OCI-LY1 (cell line): ENCODE measurements around the gene EBF4.
A peak's percentile ranks its signal among the peaks of the same experiment; 100 is the strongest.

ENCODE experiments used
- H2AFZ ChIP-seq: fragments of 200-600 bp; sonication (generic), shearing (Covaris generic); 2 replicates; pipeline ENCODE4 v1.6.0; 2014; ENCODE audit warnings: antibody characterized with exemption, mild to moderate bottlenecking, low read length
- H3F3A ChIP-seq: fragments of 200-600 bp; sonication (generic), shearing (Covaris generic); 2 replicates; pipeline ENCODE4 v1.6.0; 2014; ENCODE audit warnings: mild to moderate bottlenecking, antibody characterized with exemption, low read length, moderate library complexity; ENCODE audit not compliant: insufficient read depth
- H3K27ac ChIP-seq: fragments of 200-600 bp; sonication (generic); 2 replicates; pipeline ENCODE4 v1.5.1; 2014; ENCODE audit warnings: low read length, mixed run types, mild to moderate bottlenecking, low read depth; ENCODE audit not compliant: poor library complexity, severe bottlenecking
- H3K27me3 ChIP-seq: fragments of 200-600 bp; sonication (generic); 2 replicates; pipeline ENCODE4 v1.6.0; 2014; ENCODE audit warnings: antibody characterized with exemption, mild to moderate bottlenecking, low read length, moderate library complexity; ENCODE audit not compliant: insufficient read depth
- H3K36me3 ChIP-seq: fragments of 200-600 bp; sonication (generic); 2 replicates; pipeline ENCODE4 v1.6.1; 2014; ENCODE audit warnings: mild to moderate bottlenecking, antibody characterized with exemption, low read length, moderate library complexity, mixed read lengths; ENCODE audit not compliant: insufficient read depth
- H3K4me1 ChIP-seq: fragments of 200-600 bp; sonication (generic); 2 replicates; pipeline ENCODE4 v1.5.1; 2014; ENCODE audit warnings: mild to moderate bottlenecking, low read length, moderate library complexity; ENCODE audit not compliant: insufficient read depth, severe bottlenecking
- H3K4me2 ChIP-seq: fragments of 200-600 bp; sonication (generic), shearing (Covaris generic); 2 replicates; pipeline ENCODE4 v1.6.1; 2014; ENCODE audit warnings: low read length
- H3K4me3 ChIP-seq: fragments of 200-600 bp; sonication (generic); 2 replicates; pipeline ENCODE4 v1.5.1; 2014; ENCODE audit warnings: low read length, low read depth, mild to moderate bottlenecking, mixed read lengths; ENCODE audit not compliant: poor library complexity, severe bottlenecking
- H3K79me2 ChIP-seq: fragments of 200-600 bp; shearing (Covaris generic); 2 replicates; pipeline ENCODE4 v1.6.1; 2016; ENCODE audit warnings: mixed run types, low read length, mixed read lengths; ENCODE audit not compliant: insufficient read depth
- H3K9ac ChIP-seq: fragments of 200-600 bp; sonication (generic), shearing (Covaris generic); 2 replicates; pipeline ENCODE4 v1.6.1; 2014; ENCODE audit warnings: mild to moderate bottlenecking, low read length, mixed read lengths
- H3K9me2 ChIP-seq: fragments of 200-600 bp; sonication (generic), shearing (Covaris generic); 2 replicates; pipeline ENCODE4 v1.6.1; 2014; ENCODE audit warnings: low read depth, mild to moderate bottlenecking, low read length, mixed read lengths
- H3K9me3 ChIP-seq: fragments of 200-600 bp; shearing (Covaris generic); 2 replicates; pipeline ENCODE4 v1.6.1; 2014; ENCODE audit warnings: low read length, mixed read lengths
- H4K20me1 ChIP-seq: fragments of 200-600 bp; sonication (generic), shearing (Covaris generic); 2 replicates; pipeline ENCODE4 v1.6.0; 2016; ENCODE audit warnings: mild to moderate bottlenecking, low read length; ENCODE audit not compliant: insufficient read depth
- CTCF ChIP-seq: fragments of 200-600 bp; sonication (generic), shearing (Covaris generic); IDR thresholded peaks from 2 replicates; pipeline ENCODE4 v1.5.1; 2017; ENCODE audit warnings: mild to moderate bottlenecking, antibody characterized with exemption, low read length, moderate library complexity, mixed read lengths
- EZH2 ChIP-seq: fragments of 200-600 bp; sonication (generic), shearing (Covaris generic); IDR thresholded peaks from 2 replicates; pipeline ENCODE4 v1.8.0; 2017; ENCODE audit warnings: borderline replicate concordance, mixed run types, mild to moderate bottlenecking, antibody characterized with exemption, low read length, moderate library complexity, mixed read lengths

The EBF4 gene

GRCh38 chr20:2692036-2692885 lies at the start of gene EBF4:
Gene EBF4, plus strand, starts transcription at chr20:2692780. Its CDS starts 866 bp downstream, at chr20:2693646.
- H3K9me2 ChIP-seq = no peaks in the 10 kb centered on the region
- no peak within 1 kb of the TSS for H2AFZ ChIP-seq
- H3K4me1 ChIP-seq = peaks cover 16% of the 10 kb centered on the region
- H3K79me2 ChIP-seq = no peaks in the 10 kb centered on the region
- H4K20me1 ChIP-seq = no peaks in the 10 kb centered on the region
- no peak within 1 kb of the TSS for H3K27ac ChIP-seq
- 0 out of 2 replicates have a peak, but pooled peaks cover 5% of the 10 kb centered on the region for H3K27me3 ChIP-seq
- peak within 1 kb of the TSS; percentile 52 for H3K4me2 ChIP-seq
- H3K9me3 ChIP-seq = no peaks in the 10 kb centered on the region
- H3K9ac ChIP-seq = peak within 1 kb of the TSS; percentile 16; the same call in 1 of the 2 replicates
- TF ChIP-seq CTCF (no peak), EZH2 (no peak)
- H3K36me3 ChIP-seq = no peaks in the 10 kb centered on the region
- H3K4me3 ChIP-seq = peak within 1 kb of the TSS; percentile 45
- H3F3A ChIP-seq = no peaks in the 10 kb centered on the region

GRCh38 chr20:2643708-2644107 lies 48.9 kb upstream of the EBF4 start:
- Histone ChIP-seq H3K9me2 (no peaks in the 10 kb centered on the region), H3K4me1 (no peaks in the 10 kb centered on the region), H3K4me3 (no peak overlapping the region), H3K9me3 (no peaks in the 10 kb centered on the region), H3K27me3 (no peaks in the 10 kb centered on the region), H3K9ac (no peak overlapping the region), H3F3A (no peaks in the 10 kb centered on the region), H2AFZ (no peak overlapping the region), H4K20me1 (no peaks in the 10 kb centered on the region), H3K79me2 (no peaks in the 10 kb centered on the region), H3K4me2 (no peak overlapping the region), H3K36me3 (no peaks in the 10 kb centered on the region), H3K27ac (no peak overlapping the region)
- no peak for TF ChIP-seq CTCF

GRCh38 chr20:2651772-2652723 lies 40.5 kb upstream of the EBF4 start, which contains the start of gene NOP56:
Gene NOP56, plus strand, starts transcription at chr20:2652632. Its CDS starts 29 bp downstream, at chr20:2652661.
- Histone ChIP-seq H3K79me2 (peaks cover 25% of the 10 kb centered on the region), H3K27me3 (no peaks in the 10 kb centered on the region), H3K4me2 (peak within 1 kb of the TSS; percentile 97), H3K4me3 (peak within 1 kb of the TSS; percentile 100), H3F3A (no peaks in the 10 kb centered on the region; the same call in 1 of the 2 replicates), H3K36me3 (peaks cover 42% of the 10 kb centered on the region), H3K9ac (peak within 1 kb of the TSS; percentile 89), H3K9me3 (no peaks in the 10 kb centered on the region), H3K9me2 (no peaks in the 10 kb centered on the region), H4K20me1 (0 out of 2 replicates have a peak, but pooled peaks cover 2% of the 10 kb centered on the region), H3K4me1 (peaks cover 34% of the 10 kb centered on the region), H2AFZ (peak within 1 kb of the TSS; percentile 66; the same call in 1 of the 2 replicates), H3K27ac (peak within 1 kb of the TSS; percentile 81)
- TF ChIP-seq EZH2 (no peak), CTCF (no peak)
